Stomach (tissue), 4 donors: ENCODE data around the gene BIN1.

Experiments
- POLR2A ChIP-seq, 4 donors: fragments of 450-650 bp; IDR thresholded peaks; one replicate each; pipeline ENCODE4 v1.6.1; 2016; ENCODE audit warnings: antibody characterized with exemption in 4 of 4, control low read depth in 2 of 4, mild to moderate bottlenecking in 1 of 4, moderate library complexity in 1 of 4
- TF ChIP-seq, protein P1 (sequence below), 7 experiments: fragments of 450-650 bp in 4 of 7; fragments of 200-600 bp in 3 of 7; sonication (generic) in 3 of 7; IDR thresholded peaks; one replicate each; pipeline ENCODE4 v1.5.1; 2016 to 2019; ENCODE audit warnings: antibody characterized with exemption in 7 of 7, control low read depth in 2 of 7, mild to moderate bottlenecking in 1 of 7

GRCh38 chr2:127097841-127098651 lies 8.9 kb downstream of the BIN1 start:
- TF ChIP-seq POLR2A (IDR thresholded peaks at IDR 0.05): no peak
- TF ChIP-seq, protein P1, sequence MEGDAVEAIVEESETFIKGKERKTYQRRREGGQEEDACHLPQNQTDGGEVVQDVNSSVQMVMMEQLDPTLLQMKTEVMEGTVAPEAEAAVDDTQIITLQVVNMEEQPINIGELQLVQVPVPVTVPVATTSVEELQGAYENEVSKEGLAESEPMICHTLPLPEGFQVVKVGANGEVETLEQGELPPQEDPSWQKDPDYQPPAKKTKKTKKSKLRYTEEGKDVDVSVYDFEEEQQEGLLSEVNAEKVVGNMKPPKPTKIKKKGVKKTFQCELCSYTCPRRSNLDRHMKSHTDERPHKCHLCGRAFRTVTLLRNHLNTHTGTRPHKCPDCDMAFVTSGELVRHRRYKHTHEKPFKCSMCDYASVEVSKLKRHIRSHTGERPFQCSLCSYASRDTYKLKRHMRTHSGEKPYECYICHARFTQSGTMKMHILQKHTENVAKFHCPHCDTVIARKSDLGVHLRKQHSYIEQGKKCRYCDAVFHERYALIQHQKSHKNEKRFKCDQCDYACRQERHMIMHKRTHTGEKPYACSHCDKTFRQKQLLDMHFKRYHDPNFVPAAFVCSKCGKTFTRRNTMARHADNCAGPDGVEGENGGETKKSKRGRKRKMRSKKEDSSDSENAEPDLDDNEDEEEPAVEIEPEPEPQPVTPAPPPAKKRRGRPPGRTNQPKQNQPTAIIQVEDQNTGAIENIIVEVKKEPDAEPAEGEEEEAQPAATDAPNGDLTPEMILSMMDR (IDR thresholded peaks at IDR 0.05): no peak
